Upper lobe of left lung (tissue), 6 donors: ENCODE results near the gene RAMP3. TPM values are rescaled to one million over a fixed set of nuclear protein-coding genes. Genes with fewer than 3 reads are reported as not detected.

Source experiments
- ATAC-seq, 2 donors: fragments of 200-7000 bp; cut with Tn5 transposase; one replicate each; pipeline ENCODE4 v1.9.1; 2022; ENCODE audit warnings: mild to moderate bottlenecking in 2 of 2, moderate library complexity in 2 of 2; ENCODE audit not compliant: low FRiP score in 2 of 2
- DNase-seq, 2 donors: peaks; one replicate each; pipeline ENCODE4 v3.0.0-alpha.2; 2019 to 2020
- H3K27ac ChIP-seq, 4 donors: fragments of 200-600 bp; sonication (generic); one replicate each; pipeline ENCODE4 v1.5.1; 2016 to 2019
- H3K27me3 ChIP-seq, 4 donors: fragments of 200-600 bp; sonication (generic); one replicate each; pipeline ENCODE4 v1.5.1; 2017 to 2019
- H3K36me3 ChIP-seq, 4 donors: fragments of 200-600 bp; sonication (generic); one replicate each; pipeline ENCODE4 v1.5.1; 2016 to 2019
- H3K4me1 ChIP-seq, 4 donors: fragments of 200-600 bp; sonication (generic); one replicate each; pipeline ENCODE4 v1.5.1; 2018 to 2019
- H3K4me3 ChIP-seq, 4 donors: fragments of 200-600 bp; sonication (generic); one replicate each; pipeline ENCODE4 v1.5.1; 2017 to 2019; ENCODE audit warnings: mild to moderate bottlenecking in 2 of 4, moderate library complexity in 1 of 4
- H3K9me3 ChIP-seq, 4 donors: fragments of 200-600 bp; sonication (generic); one replicate each; pipeline ENCODE4 v1.5.1; 2018 to 2019
- EP300 ChIP-seq, 4 donors: sonication (generic); formaldehyde crosslinking; IDR thresholded peaks; one replicate each; pipeline ENCODE4 v1.5.1; 2017; ENCODE audit warnings: antibody characterized with exemption in 4 of 4, control low read depth in 2 of 4
- POLR2A ChIP-seq, 4 donors: fragments of 450-650 bp; IDR thresholded peaks; one replicate each; pipeline ENCODE4 v1.5.1; 2016 to 2017; ENCODE audit warnings: antibody characterized with exemption in 4 of 4, mild to moderate bottlenecking in 2 of 4
- POLR2AphosphoS5 ChIP-seq, 2 donors: sonication (generic); formaldehyde crosslinking; IDR thresholded peaks; one replicate each; pipeline ENCODE4 v1.5.1; 2017; ENCODE audit warnings: antibody characterized with exemption in 2 of 2
- WGBS, 2 donors: methylation state at CpG; one replicate each; pipeline ENCODE4 v1.1.5; 2017 to 2018; 5-methylcytosine and 5-hydroxymethylcytosine counted together
- total RNA-seq, 6 donors: library from RNA; depleted of rRNA in 4 of 6; stranded (reverse); fragments of >200 nt in 4 of 6; gene quantifications; one replicate each; pipeline versions ENCODE4 v1.1.0 to v1.2.1, GENCODE V29; 2016 to 2021
- TF ChIP-seq, protein P1 (sequence below), 6 experiments: fragments of 450-650 bp in 4 of 6; fragments of 200-600 bp in 2 of 6; sonication (generic) in 2 of 6; IDR thresholded peaks; one replicate each; pipeline ENCODE4 v1.5.1; 2016 to 2019; ENCODE audit warnings: antibody characterized with exemption in 6 of 6
- donor health status: DM: no; HTN: no; CAD: no; lungs with moderate emphysema.
- donor health status: DM: no; HTN: yes; CAD: no; lungs with severe emphysema.

The RAMP3 gene
- total RNA-seq, 6 donors from 2014 or later, result 33.5 to 306 (median 88.1) TPM

- TF ChIP-seq POLR2A (IDR thresholded peaks at IDR 0.05) (no peak), POLR2AphosphoS5 (IDR thresholded peaks at IDR 0.05) (no peak), EP300 (IDR thresholded peaks at IDR 0.05) (no peak)
- TF ChIP-seq, protein P1, sequence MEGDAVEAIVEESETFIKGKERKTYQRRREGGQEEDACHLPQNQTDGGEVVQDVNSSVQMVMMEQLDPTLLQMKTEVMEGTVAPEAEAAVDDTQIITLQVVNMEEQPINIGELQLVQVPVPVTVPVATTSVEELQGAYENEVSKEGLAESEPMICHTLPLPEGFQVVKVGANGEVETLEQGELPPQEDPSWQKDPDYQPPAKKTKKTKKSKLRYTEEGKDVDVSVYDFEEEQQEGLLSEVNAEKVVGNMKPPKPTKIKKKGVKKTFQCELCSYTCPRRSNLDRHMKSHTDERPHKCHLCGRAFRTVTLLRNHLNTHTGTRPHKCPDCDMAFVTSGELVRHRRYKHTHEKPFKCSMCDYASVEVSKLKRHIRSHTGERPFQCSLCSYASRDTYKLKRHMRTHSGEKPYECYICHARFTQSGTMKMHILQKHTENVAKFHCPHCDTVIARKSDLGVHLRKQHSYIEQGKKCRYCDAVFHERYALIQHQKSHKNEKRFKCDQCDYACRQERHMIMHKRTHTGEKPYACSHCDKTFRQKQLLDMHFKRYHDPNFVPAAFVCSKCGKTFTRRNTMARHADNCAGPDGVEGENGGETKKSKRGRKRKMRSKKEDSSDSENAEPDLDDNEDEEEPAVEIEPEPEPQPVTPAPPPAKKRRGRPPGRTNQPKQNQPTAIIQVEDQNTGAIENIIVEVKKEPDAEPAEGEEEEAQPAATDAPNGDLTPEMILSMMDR (IDR thresholded peaks at IDR 0.05), result no peak
- Histone ChIP-seq H3K4me1 (peaks cover 0 to 23% (median 7%) of the 10 kb centered on the region in 4 donors), H3K27me3 (peaks cover 0 to 8% (median 3%) of the 10 kb centered on the region in 4 donors), H3K4me3 (peak overlapping the region; percentile 14 to 67 (median 50)), H3K36me3 (peaks cover 0 to 11% (median 0%) of the 10 kb centered on the region in 4 donors), H3K9me3 (peaks cover 0 to 7% (median 3%) of the 10 kb centered on the region in 4 donors), H3K27ac (peak overlapping the region; percentile 74 to 94 (median 83))
- 76 to 81% methylated on average over 4 of the region's 4 CpGs for WGBS, 2 donors
- ATAC-seq (no peak), DNase-seq (no peak)
These were observed 1.7 kb downstream of the RAMP3 start for GRCh38 chr7:45159296-45159695.

GRCh38 chr7:45160417-45160881, 2.9 kb downstream of the RAMP3 start:
- ATAC-seq, result no peak
- peaks cover 0 to 11% (median 3%) of the 10 kb centered on the region in 4 donors for H3K9me3 ChIP-seq
- H3K27ac ChIP-seq, result peak overlapping the region in 3 of 4 donors; percentile 41 to 94 (median 83)
- peaks cover 0 to 8% (median 3%) of the 10 kb centered on the region in 4 donors for H3K27me3 ChIP-seq
- TF ChIP-seq POLR2A (IDR thresholded peaks at IDR 0.05) (no peak), EP300 (IDR thresholded peaks at IDR 0.05) (no peak), POLR2AphosphoS5 (IDR thresholded peaks at IDR 0.05) (no peak)
- TF ChIP-seq, protein P1 (IDR thresholded peaks at IDR 0.05), result no peak
- DNase-seq, result no peak
- peaks cover 0 to 16% (median 0%) of the 10 kb centered on the region in 4 donors for H3K36me3 ChIP-seq
- H3K4me3 ChIP-seq, result peak overlapping the region in 3 of 4 donors; percentile 48 to 67 (median 52)
- WGBS, 2 donors, result 27 to 49% methylated on average over 10 of the region's 10 CpGs
- peaks cover 0 to 20% (median 5%) of the 10 kb centered on the region in 4 donors for H3K4me1 ChIP-seq

DNA sequence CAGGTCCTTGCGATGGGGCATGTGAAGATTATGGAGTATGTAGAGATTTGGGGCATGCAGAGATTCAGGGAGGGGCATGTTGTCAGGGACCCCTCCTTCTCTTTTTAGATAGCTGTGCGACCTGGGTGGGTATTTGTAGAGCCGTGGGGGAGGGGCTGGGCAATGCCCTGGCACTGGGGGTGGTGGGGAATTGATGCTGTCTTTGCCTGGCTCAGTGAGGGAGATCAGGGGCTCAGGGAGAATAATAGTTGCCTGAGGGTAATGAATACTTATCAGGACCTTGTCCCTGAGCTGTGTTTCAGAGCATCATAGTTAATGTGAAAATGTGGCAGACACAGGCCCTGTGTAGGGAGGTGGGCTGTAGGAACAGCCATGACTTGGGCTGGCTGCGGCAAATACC, 3.5 kb downstream of the RAMP3 start:
- TF ChIP-seq POLR2AphosphoS5 (IDR thresholded peaks at IDR 0.05) (no peak), EP300 (IDR thresholded peaks at IDR 0.05) (no peak), POLR2A (IDR thresholded peaks at IDR 0.05) (no peak)
- TF ChIP-seq, protein P1 (IDR thresholded peaks at IDR 0.05), result no peak
- Histone ChIP-seq H3K27ac (peak overlapping the region; percentile 40 to 94 (median 62)), H3K27me3 (peaks cover 0 to 8% (median 3%) of the 10 kb centered on the region in 4 donors), H3K36me3 (peaks cover 0 to 16% (median 0%) of the 10 kb centered on the region in 4 donors), H3K9me3 (peaks cover 0 to 11% (median 3%) of the 10 kb centered on the region in 4 donors), H3K4me1 (peaks cover 0 to 20% (median 5%) of the 10 kb centered on the region in 4 donors), H3K4me3 (peak overlapping the region in 3 of 4 donors; percentile 48 to 67 (median 52))
- ATAC-seq (no peak), DNase-seq (no peak)
- 51 to 62% methylated on average over 4 of the region's 4 CpGs for WGBS, 2 donors

DNA sequence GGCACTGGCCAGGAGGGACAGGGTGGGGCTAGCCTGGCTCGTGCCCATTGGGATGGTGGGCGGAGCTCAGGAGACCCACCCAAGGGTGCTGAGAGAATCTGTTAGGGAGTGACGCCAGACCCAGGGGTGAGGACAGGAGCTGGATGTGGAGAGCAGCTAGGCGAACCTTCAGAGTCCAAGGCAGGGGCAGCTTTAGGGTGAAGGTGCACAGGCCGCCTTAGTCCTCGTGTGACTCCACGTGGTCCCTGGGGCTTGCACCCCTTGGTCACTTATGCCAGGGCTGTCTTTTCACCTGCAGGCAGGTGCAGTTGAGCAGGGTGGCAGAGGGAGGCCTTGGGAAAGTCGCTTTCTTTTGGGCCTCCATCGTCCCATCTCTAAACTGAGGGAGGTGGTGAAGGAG, 4.3 kb downstream of the RAMP3 start:
- Histone ChIP-seq H3K27ac (peak overlapping the region in 3 of 4 donors; percentile 40 to 94 (median 83)), H3K27me3 (peaks cover 0 to 8% (median 3%) of the 10 kb centered on the region in 4 donors), H3K4me1 (peaks cover 0 to 20% (median 5%) of the 10 kb centered on the region in 4 donors), H3K36me3 (peaks cover 0 to 16% (median 0%) of the 10 kb centered on the region in 4 donors), H3K9me3 (peaks cover 0 to 11% (median 3%) of the 10 kb centered on the region in 4 donors), H3K4me3 (no peak overlapping the region)
- TF ChIP-seq EP300 (IDR thresholded peaks at IDR 0.05) (no peak), POLR2A (IDR thresholded peaks at IDR 0.05) (no peak), POLR2AphosphoS5 (IDR thresholded peaks at IDR 0.05) (no peak)
- TF ChIP-seq, protein P1 (IDR thresholded peaks at IDR 0.05), result no peak
- 79 to 85% methylated on average over 9 of the region's 9 CpGs for WGBS, 2 donors
- DNase-seq (no peak), ATAC-seq (no peak)
